GM20000 (cell line): ENCODE measurements around the gene USP12.

Experiments used
- DNase-seq: peaks from one replicate; pipeline ENCODE4 v3.0.0; 2012; ENCODE audit warnings: low spot score
- CTCF ChIP-seq: IDR thresholded peaks from 2 replicates; pipeline ENCODE4 v1.5.1; 2012; ENCODE audit warnings: mild to moderate bottlenecking, control low read depth; ENCODE audit errors: extremely low read depth, missing control alignments

Gene USP12

GRCh38 chr13:27182054-27182453, 10.4 kb upstream of the USP12 start:
- no peak for DNase-seq
- TF ChIP-seq CTCF, result no peak

DNA sequence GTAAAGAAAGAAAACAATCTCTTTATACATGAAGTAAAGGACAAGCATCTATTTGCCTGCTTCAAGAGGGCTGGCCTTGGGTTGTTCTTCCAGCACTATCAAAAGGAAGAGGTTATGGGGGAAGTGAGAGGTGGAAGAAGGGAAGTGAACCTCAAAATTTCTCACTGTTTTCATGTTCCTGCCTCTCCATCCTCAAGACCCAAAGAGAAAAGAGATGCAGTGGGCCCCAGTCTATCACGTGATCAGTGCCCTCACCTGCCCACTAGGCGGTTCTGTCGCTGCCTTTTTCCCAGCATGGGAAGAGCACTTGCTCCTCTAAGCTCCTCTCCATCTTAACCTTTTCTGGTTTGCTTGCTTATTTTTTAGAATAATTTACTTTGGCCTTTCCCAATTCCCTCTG, 6.2 kb upstream of the USP12 start:
- TF ChIP-seq CTCF, result no peak
- DNase-seq, result no peak

GRCh38 chr13:27176470-27177410, 5.1 kb upstream of the USP12 start:
- TF ChIP-seq CTCF, result no peak
- DNase-seq, result peak; percentile 37

DNA sequence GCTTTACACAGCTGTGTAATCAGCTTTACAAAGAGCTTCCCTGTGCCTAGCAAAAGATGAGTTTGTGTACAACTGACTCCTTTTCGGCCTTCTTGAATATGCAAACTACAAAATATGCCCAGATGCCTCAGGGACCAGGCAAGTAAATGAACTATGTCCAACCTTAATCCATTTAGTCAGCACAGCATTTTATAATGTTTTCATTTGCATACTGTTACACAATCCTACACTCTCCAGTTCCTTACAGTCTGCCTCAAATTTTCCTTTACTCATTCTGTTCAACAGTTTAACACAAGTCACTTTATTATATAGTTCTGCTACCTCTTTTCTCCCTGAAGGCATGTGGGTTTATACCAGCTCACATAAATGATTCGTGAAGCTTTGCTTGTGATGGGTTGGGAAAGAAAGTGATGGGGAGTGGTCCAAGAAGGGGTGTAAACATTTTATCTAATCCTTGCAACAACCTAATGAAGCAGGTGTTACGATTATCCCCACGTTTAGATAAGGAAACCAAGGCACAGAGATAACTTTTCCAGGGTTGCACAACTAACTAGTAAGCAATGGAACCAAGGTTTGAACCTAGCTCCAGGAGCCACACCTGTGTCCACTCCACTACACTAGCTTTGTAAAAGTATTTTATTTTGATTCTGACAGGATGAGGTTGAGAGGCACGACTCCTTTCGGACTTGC, 3.3 kb upstream of the USP12 start:
- TF ChIP-seq CTCF, result no peak
- DNase-seq, result no peak

- TF ChIP-seq CTCF, result no peak
- peak; percentile 24 for DNase-seq
Observed at GRCh38 chr13:27172495-27172842, 858 bp upstream of the USP12 start.

GRCh38 chr13:27171827-27172494, 350 bp upstream of the USP12 start:
- DNase-seq, result peak; percentile 97
- no peak for TF ChIP-seq CTCF

GRCh38 chr13:27170516-27171243, 931 bp downstream of the USP12 start:
- no peak for TF ChIP-seq CTCF
- DNase-seq, result peak; percentile 52
